Stimulated activated CD8-positive, alpha-beta memory T cell treated with anti-CD3 and anti-CD28 coated beads, Interleukin-7, amount 100 ng/mL, for 4 hours (primary cell): ENCODE measurements around the gene SYNJ2BP.
"Not testable (repeated sequence)": the region's sequence is repeated elsewhere in the genome, so short reads cannot be mapped to it uniquely, and the experiment has no call there.

ENCODE experiments used
- DNase-seq, 2 donors: peaks; one replicate each; pipeline ENCODE4 v3.0.0-alpha.2; 2020; ENCODE audit warnings: low read depth in 2 of 2

The SYNJ2BP gene

GRCh38 chr14:70416725-70417349 lies at the start of gene SYNJ2BP:
TSS of gene SYNJ2BP (minus strand) at chr14:70417090. CDS start at chr14:70416963, 127 bp downstream.
- peak; percentile 41 to 53 for DNase-seq

- DNase-seq = no peak
These were observed 37.8 kb upstream of the SYNJ2BP start for GRCh38 chr14:70454731-70455130.

- DNase-seq = no peak
These were observed 35.0 kb upstream of the SYNJ2BP start, which contains the start of gene ADAM21 for GRCh38 chr14:70451874-70452273. TSS of gene ADAM21 (plus strand) at chr14:70452174. CDS start at chr14:70457500, 5,326 bp downstream.

- no peak for DNase-seq
These were observed 31.9 kb upstream of the SYNJ2BP start for GRCh38 chr14:70448633-70449340.

- no peak for DNase-seq
These were observed 25.9 kb upstream of the SYNJ2BP start for GRCh38 chr14:70442750-70443149.

GRCh38 chr14:70441641-70442040 lies 24.8 kb upstream of the SYNJ2BP start:
- DNase-seq = no peak

- no peak for DNase-seq
These were observed 20.0 kb upstream of the SYNJ2BP start for GRCh38 chr14:70436867-70437266.

GRCh38 chr14:70426555-70426954 lies 9.7 kb upstream of the SYNJ2BP start:
- not testable (repeated sequence) for DNase-seq

- DNase-seq = no peak
These were observed 8.5 kb upstream of the SYNJ2BP start for GRCh38 chr14:70425354-70425753.

- DNase-seq = no peak
These were observed 5.6 kb upstream of the SYNJ2BP start for GRCh38 chr14:70422538-70422937.

GRCh38 chr14:70419270-70419931 lies 2.5 kb upstream of the SYNJ2BP start:
- not testable (repeated sequence) for DNase-seq

- DNase-seq = no peak
These were observed 559 bp downstream of the SYNJ2BP start for GRCh38 chr14:70416338-70416724.

GRCh38 chr14:70415788-70416187 lies 1.1 kb downstream of the SYNJ2BP start:
- no peak for DNase-seq

- DNase-seq = no peak
These were observed 9.3 kb downstream of the SYNJ2BP start for GRCh38 chr14:70407621-70408020.

GRCh38 chr14:70406216-70406615 lies 10.7 kb downstream of the SYNJ2BP start:
- DNase-seq = not testable (repeated sequence)

GRCh38 chr14:70403335-70403734 lies 13.6 kb downstream of the SYNJ2BP start:
- not testable (repeated sequence) for DNase-seq

- no peak for DNase-seq
These were observed 15.2 kb downstream of the SYNJ2BP start for GRCh38 chr14:70401643-70402042.

- DNase-seq = no peak
These were observed 18.0 kb downstream of the SYNJ2BP start for GRCh38 chr14:70398706-70399431.

- DNase-seq = no peak
These were observed 18.6 kb downstream of the SYNJ2BP start for GRCh38 chr14:70398280-70398679.

- DNase-seq = no peak
These were observed 19.1 kb downstream of the SYNJ2BP start for GRCh38 chr14:70397746-70398145.

- DNase-seq = no peak
These were observed 22.1 kb downstream of the SYNJ2BP start for GRCh38 chr14:70394674-70395306.

- DNase-seq = no peak
These were observed 24.2 kb downstream of the SYNJ2BP start for GRCh38 chr14:70392676-70393075.
